HG03103 (cell line): ENCODE results near the gene BLNK.

Source experiments
- ATAC-seq: cut with Tn5 transposase; IDR thresholded peaks from one replicate; pipeline ENCODE4 v1.9.1; 2021; ENCODE audit warnings: low read depth; ENCODE audit not compliant: unreplicated experiment

Gene BLNK

GRCh38 chr10:96264938-96265337 lies 6.4 kb downstream of the BLNK start:
- no peak for ATAC-seq

DNA sequence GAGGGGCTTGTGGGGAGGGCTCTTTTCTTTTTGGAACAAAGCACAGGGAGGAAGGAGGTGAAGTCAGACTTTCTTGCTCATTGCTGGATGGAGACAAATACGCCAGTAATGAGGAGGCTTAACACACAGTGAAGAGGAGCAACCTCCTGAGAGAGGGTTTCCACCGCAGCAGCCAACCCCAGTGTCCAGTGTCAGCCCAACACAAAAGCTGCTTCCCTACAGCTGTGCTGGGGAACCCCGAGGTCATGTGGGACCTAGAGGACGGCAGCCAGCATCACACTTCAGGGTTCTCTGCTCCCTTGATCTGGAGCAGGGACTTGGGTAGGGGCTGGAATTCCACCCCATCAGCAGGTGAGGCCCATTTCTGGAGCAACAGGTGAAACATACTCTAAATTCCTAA lies 7.7 kb downstream of the BLNK start:
- ATAC-seq: no peak

DNA sequence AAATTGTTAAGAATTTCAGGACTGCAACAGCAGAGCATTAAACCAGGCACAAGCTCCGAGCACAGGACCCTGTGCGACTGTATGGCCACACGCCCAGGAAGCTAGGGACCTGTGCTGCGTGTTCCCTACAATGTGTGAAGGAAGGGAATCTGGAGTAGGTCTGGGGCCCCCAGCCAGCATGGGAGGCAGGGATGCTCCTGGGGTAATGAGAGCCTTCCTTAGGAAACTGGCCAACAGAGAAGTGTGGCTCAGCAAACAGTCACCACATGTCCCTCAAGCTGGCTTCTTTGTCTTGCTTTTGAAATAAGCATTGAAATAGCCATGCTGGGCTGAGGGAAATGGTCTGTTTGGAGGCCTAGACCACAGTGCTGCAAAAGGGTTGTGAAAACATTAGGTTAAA lies 8.2 kb downstream of the BLNK start:
- no peak for ATAC-seq

- ATAC-seq: no peak
These were observed 9.4 kb downstream of the BLNK start for GRCh38 chr10:96261930-96262329.

- ATAC-seq: no peak
These were observed 10.2 kb downstream of the BLNK start for GRCh38 chr10:96261132-96261531.

GRCh38 chr10:96260014-96260413 lies 11.4 kb downstream of the BLNK start:
- ATAC-seq: no peak

GRCh38 chr10:96259150-96259549 lies 12.2 kb downstream of the BLNK start:
- no peak for ATAC-seq

DNA sequence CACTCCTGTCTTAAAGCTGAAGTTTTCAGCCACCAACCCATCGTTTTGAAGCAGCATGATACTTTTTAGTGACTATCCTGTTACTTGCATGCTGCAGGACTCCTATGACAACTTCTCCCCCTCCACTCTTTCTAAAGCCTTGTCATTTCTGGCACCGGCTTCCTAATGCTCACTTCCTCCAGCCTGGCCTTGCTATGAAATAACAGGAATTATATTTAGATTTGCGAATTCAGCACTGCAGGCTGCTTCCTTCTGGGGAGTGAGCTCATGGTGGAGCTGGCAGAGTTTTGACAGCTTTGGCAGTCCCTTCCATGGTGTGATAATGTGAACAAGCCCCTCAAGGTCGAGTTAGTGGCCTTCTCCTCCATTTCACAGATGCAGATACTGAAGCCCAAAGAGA lies 13.4 kb downstream of the BLNK start:
- no peak for ATAC-seq

DNA sequence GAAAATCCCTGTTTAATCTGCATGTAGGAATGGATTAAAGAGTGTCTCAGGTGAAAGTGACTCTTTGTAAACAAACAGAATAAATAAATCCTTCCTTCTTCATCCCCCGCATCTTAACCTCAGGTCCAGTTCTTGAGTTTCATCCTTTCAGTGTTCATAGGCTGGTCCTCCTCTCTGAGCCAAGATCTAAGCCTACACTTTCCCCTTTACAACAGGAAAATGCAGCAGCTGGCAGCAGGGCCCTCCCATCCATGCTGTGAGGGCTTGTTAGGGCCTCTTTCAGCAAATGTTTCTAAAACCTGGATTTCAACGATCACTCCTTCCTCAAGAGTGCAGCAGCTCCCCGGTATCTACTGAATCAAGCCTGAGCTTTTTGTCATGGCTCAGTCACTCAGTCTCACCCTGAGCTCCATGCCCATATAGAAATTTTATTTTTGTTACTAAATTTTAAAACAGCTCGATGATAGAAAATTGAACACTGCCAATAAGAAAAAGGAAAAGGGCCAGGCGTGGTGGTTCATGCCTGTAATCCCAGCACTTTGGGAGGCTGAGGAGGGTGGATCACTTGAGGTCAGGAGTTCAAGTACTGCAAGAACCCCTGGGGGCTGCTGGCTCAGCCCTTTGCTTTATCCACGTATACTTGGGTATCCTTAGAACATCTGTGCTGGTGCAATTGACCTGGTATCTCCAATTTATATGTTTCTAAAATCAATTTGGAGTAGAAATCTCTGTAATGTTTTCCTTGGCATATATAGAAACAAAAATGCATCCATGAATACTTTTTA lies 15.6 kb downstream of the BLNK start:
- no peak for ATAC-seq

DNA sequence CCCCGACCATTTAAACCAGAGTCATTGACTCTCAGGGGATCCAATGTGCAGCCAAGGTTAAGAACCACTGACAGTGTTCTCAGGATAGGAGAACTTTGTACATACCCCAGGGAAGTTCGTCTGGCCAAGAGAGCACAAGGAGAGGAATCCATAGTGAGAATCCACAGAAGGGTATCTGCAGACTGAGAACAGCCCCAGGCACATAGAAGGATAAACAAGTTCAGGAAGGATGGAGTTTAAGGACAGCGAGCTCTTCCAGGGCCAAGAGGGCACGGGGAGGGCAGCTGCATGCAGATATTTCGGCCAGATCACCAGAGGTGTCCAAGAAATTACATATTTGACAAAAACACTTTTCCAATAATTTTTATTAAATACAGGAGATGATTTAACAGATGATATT lies 16.4 kb downstream of the BLNK start:
- ATAC-seq: no peak

DNA sequence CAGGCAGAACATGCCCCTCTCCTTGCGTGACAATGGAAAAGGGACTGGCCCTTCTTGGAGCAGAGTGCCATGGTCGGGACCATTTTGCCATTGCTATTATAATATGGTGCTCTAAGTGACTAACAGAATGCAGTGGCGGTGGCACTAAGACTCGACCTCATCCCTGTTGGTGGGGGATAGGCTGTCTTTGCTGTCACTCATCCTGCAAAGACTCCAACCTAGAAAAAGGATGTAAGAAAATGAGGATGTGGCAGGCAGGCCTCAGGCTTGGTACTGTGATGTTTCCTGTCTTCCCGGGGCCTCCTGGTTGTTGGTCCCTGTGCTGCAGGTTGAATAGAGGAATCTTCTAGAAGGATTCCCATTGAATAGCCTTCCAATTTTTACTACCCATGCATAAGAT lies 18.6 kb downstream of the BLNK start:
- no peak for ATAC-seq

DNA sequence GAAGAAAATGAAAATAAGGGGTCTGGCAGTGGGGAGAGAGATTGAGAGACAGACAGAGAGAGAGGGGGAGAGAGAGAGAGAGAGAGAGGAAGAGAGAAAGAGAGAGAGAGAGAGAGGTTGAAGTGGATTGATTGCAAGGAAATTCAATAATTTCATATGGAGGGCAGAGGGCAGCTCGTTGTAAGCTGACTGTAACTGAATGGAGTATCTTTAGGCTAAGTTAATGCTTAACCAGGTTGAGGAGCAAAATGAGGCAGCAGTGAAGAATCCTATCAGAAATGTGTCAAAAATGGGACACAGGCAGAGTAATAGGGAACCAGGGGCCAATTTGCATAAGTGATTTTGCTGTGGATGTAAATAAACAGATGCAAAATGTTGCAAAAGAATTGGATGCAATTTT lies 21.0 kb downstream of the BLNK start:
- ATAC-seq: no peak

- no peak for ATAC-seq
These were observed 22.1 kb downstream of the BLNK start for GRCh38 chr10:96249264-96249663.

DNA sequence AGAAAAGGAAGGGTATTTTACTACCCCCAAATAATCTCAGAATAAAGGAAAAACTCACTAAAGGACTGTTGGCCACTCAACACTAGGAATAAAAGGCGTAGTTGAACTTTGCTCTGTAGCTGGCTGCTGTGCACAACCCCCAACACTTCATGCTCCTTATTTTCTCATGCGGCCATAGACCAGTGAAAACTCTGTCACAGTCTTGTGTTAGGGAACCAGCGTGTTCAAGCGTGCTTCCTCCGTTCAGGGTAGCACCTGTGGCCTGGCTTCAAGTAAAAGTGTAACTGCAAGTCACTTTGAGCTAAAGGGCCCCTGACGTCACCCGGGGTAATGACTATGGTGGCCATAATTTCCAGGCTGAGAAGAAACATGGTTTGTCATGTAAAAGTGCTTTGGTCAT lies 27.0 kb downstream of the BLNK start:
- peak; percentile 96 for ATAC-seq

GRCh38 chr10:96243296-96243695 lies 28.1 kb downstream of the BLNK start:
- ATAC-seq: no peak

DNA sequence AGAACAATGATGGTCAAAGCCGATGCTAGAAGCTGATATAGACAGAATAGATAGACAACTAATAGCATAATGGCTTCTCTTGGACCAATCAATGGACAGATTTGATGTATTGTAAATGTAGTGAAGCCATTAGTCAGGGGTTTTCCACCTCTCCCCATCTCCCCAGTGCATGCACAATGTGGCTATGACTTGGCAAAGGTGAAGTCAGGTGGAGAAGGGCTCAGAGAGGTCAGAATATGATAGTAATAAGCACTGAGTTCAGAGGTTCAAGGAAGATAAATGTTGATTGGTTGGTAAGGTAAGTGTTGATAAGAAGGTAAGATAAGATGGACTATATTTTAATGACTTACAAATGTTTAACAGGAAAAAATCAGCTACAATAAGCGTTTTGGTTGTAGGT lies 28.5 kb downstream of the BLNK start:
- ATAC-seq: no peak

GRCh38 chr10:96238646-96239623 lies 32.4 kb downstream of the BLNK start:
- no peak for ATAC-seq

DNA sequence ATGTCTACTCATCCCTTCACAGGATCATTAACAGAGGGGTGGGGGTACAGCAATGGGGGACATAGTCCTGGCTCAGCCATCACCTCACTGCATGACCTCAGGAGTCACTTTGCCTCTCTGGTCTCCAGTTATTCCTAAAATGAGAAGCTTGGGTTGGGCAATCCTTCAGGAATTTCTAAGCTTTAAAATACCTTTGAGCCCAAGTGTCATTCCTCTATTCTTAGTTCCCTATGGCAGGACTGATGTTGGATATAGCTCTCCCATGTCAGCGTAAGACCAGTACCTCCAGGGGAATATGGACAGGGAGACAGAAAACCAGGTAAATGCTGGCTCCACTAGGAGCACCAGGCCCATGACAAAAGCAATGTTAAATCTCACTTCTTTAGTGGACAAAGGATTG lies 34.5 kb downstream of the BLNK start:
- ATAC-seq: no peak

- no peak for ATAC-seq
These were observed 35.3 kb downstream of the BLNK start for GRCh38 chr10:96236090-96236478.

DNA sequence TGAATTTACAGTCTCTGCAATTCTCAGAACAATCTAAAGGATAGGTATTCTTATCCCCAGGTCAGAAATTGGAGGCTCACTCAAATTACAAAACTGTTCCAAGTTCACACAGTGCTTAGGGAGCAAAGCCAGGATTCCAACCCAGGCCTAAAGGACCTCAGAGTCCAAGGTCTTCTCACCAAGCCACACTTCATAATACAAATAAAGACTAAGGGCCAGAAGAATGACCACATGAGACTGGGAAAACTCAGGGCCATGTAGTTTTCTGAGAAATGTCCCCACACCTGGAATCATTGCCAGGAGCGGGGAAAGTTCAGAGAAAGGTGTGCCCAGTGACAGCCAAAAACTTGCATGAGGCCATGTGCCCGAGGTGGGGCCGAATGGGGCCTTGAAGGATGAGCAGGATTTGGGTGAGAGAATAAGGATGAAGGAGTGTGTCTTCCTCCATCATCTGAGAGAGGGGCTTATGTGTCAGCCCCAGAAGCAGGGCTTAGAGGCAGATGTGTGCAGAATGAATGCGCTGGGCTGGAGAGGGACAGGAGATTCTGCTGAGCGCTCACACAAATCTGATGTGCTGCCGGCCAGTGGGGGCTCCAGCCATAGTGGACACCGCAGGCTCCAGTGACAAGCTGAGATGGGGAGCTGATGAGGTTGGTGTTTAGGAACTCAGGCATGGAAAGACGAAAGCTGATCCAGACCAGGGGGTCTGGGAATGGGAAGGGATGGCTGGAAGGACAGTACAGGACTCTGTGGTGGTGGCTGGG lies 35.9 kb downstream of the BLNK start:
- no peak for ATAC-seq

DNA sequence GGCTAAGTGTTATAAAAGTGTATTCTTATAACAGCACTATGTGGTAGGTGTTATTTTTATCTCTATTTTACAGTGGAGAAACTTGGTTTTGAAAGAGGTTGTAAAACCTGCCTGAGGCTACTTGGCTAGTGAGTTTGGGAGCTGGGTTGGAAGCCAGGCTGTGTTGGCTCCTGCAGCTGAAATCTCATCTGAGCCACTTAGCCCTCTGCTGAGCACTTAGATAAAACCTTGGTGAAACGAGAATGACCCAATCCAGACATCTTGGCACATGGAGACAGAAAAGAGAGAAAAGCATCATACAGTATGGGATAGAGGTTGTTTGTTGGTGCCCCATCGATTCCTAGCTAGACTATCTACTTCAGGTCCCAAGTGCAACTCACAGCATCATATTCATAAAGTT lies 37.4 kb downstream of the BLNK start:
- ATAC-seq: no peak
